DMS 273 (cell line): ENCODE data around the gene PLOD1.
"Not testable (repeated sequence)": the region's sequence is repeated elsewhere in the genome, so short reads cannot be mapped to it uniquely, and the experiment has no call there.

ENCODE experiments used
- DNase-seq: peaks from one replicate; lab custom pipeline; 2025; ENCODE audit not compliant: unreplicated experiment; lab: John Stamatoyannopoulos, UW

The PLOD1 gene

DNA sequence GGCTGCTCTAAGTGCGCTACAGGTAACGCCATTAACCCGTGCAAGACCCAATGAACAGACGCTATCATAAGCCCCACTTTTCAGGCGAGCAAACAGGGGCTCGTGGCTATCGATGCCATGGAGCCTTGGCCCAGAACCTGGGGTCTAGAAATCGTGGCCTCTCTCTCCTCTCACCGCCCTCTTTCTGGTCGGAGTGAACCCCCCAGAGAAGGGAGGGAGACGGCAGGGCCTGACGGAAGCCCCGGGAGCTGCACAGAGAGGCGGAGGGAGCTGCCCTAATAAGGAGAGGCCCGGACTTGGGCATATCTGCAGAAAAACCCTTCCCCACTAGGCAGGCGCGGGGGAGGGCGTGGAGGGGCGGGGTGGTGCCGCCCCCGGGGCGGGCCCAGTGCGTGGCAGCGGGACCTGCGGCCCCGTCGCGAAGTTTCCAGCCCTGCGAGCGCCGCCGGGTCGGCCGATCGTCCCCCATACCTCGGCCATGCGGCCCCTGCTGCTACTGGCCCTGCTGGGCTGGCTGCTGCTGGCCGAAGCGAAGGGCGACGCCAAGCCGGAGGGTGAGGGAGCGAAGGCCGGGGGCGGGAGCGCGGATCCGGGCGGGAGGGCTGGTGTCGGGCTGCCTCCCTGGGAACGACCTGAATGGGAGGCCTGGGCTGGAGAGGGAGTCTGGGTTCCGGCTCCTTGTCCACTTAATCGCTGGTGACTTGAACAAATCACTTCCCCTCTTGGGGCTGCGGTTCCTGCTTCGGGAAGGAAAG lies at the start of gene PLOD1:
TSS of gene PLOD1 (plus strand) at position 416 of the 755 bp plus-strand sequence. CDS start at position 479, 63 bp downstream.
- DNase-seq, result peak; percentile 92

DNA sequence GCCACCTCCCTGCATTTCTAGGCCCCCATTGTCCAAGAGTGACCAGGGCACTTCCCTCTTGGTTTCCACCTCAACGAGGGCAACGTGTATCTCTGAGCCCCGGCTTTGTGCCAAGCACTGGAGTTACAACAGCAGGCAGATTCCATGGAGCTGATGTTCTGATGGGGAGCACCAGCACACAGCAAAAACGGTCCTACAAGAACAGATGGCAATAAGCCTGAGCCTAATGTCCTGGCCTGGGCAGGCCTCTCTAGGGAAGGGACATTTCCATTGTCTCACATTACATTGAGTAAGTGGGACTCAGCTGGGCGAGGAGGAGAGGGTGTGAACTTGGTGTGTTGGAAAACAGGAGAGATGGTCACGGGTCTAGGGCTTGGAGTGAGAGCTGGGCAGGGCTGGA lies 48.6 kb upstream of the PLOD1 start:
- peak; percentile 67 for DNase-seq

DNA sequence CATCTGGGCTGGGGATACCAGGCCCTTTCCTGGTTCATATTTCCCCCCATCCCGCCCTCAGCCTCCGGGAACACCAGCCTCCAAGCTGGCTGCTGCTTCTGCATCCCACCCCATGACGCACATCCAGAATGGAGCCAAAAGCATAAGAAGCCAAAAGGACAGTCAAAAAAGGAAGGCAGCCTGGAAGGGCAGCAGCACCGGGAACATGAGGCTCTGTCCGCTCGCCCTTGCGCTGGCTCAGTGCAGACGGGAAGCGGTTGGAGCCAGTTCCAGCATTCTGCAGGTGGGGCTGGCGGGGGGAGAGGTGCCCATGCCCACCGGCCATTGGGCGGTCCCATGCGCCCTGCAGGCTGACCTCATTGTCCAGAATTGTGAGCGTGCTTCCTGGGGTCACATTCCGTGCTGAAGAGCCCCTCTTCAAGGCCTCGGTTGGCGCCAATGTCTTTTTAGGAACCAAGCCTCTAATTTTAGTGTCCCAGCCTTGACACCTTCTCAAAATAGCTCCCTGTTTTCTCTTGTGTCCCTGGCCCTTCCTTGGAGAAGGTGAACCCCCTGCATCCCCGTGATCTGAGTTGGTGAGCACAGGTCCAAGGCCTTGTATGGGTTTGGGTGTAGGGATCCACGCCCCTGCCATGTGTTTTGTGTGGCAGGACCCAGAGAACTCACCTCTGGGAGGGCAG lies 47.4 kb upstream of the PLOD1 start:
- no peak for DNase-seq

DNA sequence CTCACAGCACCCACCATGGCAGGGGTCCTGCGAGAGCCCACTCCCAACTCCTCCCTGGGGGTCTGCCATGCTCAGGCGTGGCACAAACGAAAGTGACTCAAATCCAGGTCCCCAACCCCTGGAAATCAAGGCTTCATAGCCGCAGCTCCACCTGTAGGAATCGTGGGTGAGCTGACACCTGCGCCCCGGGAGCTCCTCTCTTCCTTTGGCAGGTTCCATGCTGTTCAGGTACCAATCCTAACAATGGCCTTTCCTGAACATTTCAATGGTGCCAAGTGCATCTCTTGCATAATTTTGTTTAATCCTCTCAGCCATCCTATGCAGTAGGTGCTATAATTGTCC lies 46.9 kb upstream of the PLOD1 start:
- no peak for DNase-seq

DNA sequence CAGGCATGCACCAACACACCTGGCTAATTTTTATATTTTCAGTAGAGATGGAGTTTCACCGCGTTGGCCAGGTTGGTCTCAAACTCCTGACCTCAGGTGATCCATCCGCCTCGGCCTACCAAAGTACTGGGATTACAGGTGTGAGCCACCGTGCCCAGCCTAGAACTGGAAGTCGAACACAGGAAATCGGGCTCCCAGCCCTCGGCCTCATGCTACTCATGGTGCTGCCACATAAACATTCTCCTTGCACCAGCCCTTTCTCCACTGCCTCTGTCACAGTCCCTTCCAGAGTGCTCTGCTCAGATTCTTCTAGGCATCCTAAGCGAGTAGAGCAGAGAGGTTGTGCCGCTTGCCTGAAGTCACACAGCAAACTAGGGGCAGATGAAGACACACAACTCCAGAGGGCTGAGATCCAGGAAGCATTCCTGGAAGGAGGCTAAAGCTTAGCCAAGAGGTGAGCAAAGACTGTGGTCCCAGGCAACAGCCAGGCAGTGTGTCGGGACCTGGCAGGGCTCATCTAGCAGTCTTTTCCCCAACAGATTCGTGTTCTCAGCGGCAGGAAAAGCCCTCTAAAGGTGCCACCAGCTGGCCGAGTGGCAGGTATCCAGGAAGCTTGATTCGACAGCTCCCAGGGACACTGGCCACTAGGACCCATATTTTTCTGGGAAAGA lies 46.2 kb upstream of the PLOD1 start:
- no peak for DNase-seq

DNA sequence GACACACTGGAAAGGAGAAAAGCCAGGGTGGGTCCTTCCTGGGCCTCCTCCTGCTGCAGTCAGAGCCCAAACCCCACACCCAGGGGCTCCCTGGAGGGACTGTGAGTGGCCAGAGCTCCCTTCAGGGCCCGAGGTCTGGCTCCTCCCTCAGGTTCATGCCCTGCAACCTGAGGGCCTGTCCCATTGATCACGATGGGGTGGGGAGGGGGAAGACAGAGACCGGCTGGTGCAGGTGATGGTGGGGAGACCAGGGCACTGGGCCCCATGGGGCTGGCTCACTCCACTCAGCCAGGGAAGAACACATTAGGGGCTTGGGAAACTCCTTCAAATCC lies 45.7 kb upstream of the PLOD1 start:
- DNase-seq, result no peak

DNA sequence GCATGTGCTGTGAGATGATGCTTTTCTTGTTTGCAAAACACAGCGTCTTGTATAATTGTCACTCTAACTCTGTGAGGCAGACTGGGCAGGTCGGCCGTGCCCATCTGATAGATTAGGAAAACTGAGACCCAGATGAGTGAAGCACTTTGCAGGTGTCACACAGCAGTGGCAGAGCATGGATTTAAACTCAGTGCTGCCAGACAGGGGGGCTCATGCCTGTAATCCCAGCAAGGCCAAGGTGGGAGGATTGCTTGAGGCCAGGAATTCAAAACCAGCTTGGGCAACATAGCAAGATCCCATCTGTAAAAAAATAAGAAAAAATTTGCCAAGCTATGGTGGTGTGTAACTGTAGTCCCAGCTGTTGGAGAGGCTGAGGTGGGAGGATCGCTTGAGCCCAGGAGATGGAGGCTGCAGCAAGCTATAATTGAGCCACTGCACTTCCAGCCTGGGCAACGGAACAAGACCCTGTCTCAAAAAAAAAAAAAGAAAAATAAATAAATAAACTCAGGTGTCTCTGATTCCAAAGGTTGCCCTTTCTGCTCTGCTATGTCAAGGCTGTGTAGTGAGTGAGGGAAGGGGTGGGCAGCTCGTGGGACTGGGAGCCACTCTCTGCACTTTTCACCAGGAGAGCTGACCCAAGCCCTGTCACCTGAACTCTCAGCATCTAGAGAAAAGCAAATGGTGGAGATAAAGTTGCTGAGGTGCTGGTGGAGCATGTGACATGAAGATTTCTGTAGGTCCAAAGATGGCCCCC lies 42.9 kb upstream of the PLOD1 start:
- DNase-seq, result no peak

DNA sequence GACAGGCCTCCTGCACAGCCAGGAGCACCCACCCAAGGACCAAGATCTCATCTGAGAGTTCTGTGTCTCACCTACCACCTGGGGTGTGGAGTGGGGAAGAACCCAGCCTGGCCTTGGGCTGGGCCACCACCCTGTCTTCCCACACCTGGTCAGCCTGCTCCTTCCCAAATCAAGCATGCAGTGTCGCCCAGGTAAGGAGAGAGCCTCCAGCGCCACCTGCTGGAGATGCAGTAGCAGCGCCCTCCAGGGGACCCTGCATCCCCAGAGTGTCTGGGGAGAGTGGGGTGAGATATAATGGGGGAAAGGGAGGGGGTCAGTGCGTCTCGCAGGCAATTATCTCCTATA lies 40.6 kb upstream of the PLOD1 start:
- DNase-seq, result peak; percentile 80

DNA sequence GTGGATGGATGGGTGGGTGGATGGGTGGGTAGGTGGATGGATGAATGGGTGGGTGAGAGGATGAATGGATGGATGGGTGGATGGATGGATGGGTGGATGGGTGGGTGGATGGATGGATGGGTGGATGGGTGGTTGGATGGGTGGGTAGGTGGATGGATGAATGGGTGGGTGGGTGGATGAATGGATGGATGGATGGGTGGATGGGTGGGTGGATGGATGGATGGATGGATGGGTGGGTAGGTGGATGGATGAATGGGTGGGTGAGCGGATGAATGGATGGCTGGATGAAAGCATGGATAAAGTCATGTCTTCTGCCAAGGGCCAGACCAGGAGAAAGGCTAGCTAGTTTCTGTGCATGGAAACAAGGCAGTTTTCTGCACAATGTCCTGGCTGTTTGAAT lies 40.0 kb upstream of the PLOD1 start:
- DNase-seq, result not testable (repeated sequence)

DNA sequence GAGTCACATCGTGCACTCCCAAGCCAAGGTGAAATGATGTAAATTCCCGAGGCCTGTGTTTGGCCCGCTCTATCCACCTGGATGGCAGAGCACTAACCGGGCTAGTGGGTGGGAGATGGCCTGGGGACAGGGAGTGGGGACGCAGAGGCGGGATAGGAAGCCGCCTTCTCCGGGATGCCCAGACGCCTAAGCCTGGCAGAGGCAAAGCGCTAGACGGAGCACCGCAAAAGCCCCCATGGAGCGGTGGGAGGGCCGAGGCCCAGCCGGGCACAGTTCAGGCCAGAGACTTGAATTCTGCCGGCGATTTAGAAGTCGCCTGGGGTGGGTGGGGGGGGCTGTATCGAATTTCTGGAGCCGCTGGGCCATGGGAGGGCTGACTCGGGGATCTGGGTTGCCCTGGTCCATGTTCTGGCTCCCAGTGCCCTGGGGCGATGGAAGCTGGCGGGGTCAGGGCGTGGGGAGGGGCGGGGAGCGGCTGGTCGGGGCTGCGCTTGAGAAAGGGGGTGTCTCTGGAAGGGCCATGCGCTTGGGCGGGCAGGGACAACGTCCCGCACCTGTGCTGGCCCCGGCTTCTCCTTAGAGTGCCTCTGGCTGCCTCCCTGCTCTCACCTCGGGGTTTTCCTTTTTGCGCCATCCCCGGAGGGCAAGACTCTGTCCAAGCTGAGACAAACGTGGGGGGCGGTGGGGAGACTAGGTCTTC lies 36.3 kb upstream of the PLOD1 start:
- DNase-seq, result no peak

DNA sequence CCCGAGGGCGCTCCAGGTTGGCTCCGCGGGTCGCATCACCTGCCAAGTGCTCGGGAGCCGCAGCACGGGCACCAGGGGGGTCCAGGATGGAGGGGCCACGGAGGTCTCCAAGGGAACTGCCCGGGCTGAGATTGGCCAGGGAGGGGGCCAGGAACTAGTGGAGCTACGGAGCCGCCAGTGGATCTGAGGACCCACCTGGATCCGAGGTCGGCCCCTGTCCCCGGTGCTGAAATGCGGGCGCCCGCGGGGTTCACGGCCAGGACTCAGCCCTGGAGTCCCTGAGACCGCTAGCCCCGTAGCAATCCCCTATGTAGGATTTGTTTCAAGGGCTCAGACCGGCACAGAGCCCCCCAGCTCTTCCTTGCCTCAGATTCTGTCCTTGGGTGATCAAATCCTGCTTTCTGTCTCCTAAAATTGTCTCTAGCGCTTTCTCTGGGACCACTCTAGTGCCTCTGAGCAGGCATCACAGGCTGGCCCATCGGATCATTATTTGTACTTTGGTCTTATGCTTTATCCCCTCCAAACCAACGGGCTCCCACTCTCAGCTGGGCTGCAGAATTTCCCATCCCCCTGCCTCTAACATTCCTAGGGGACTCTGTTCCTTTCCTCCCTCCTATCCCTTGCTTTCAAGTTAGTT lies 35.6 kb upstream of the PLOD1 start:
- DNase-seq, result no peak

DNA sequence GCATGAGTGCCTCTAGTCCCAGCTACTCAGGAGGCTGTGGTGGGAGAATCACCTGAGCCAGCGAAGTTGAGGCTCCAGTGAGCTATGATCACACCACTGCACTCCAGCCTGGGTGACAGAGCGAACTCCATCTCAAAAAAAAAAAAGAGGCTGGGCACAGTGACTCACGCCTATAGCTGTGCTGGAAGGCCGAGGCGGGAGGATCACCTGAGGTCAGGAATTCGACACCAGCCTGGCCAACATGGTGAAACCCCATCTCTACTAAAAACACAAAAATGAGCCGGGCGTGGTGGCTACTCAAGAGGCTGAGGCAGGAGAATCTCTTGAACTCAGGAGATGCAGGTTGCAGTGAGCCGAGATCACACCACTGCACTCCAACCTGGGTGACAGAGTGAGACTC lies 33.1 kb upstream of the PLOD1 start:
- DNase-seq, result not testable (repeated sequence)

DNA sequence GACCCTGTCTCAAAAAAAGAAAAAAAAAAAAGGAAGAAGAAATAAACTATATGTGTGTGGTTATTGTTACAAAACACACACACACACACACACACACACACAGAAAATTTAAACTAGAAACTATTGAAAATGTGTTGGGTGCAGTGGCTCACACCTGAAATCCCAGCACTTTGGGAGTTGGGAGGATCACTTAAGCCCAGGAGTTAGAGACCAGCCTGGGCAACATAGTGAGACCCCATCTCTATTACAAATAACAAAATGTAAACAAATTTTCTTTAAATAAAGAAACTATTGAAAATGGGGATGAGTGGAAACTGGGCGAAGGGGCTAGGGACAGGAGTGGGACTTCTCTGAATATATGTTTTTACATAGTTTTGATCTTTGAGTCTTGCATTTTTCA lies 31.3 kb upstream of the PLOD1 start:
- no peak for DNase-seq

DNA sequence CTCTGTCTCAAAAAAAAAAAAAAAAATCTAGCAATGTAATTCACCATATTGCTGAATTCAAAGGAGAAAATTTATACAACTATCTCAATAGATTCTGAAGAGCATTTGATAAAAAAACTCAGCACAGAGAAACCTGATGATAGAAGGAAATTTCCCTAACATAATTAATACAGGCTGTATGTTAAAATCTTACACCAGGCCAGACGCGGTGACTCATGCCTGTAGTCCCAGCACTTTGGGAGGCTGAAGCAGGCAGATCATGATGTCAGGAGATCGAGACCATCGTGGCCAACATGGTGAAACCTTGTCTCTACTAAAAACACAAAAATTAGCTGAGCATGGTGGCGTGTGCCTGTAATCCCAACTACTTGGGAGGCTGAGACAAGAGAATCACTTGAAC lies 30.4 kb upstream of the PLOD1 start:
- DNase-seq, result not testable (repeated sequence)

DNA sequence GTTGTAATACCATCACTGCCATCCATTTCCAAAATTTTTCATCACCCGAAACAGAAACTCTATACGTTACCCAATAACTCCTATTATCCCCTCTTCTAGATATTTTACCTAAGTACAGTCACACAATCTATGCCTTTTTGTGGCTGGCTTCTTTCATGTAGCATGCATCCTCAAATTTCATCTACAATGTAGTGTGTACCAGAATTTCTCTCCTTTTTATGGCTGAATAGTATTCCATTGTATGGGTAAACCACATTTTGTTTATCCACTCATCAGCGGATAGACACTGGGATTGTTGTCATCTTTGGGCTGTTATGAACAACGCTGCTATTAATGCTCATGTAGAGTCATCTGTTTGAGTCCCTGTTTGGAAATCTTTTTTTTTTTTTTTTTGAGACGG lies 29.5 kb upstream of the PLOD1 start:
- DNase-seq, result no peak

DNA sequence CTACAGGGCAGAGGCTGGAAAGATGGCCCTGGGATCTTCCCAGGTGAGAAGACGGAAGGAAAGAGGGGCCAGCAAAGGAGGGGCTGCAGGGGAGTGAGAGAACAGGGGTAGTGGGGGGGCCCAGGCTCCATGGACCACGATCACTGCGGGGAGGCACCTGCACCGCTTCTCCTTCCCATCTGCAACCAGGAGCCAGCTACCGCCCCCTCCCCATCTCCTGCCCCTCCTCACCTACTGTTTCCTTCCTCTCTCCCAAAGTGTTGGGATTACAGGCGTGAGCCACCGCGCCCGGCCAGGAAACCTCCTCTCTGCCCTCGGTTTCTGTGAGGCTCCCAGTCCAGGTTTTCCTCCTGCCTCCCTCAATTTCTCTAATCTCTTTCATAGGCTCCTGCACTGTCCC lies 27.6 kb upstream of the PLOD1 start:
- no peak for DNase-seq

DNA sequence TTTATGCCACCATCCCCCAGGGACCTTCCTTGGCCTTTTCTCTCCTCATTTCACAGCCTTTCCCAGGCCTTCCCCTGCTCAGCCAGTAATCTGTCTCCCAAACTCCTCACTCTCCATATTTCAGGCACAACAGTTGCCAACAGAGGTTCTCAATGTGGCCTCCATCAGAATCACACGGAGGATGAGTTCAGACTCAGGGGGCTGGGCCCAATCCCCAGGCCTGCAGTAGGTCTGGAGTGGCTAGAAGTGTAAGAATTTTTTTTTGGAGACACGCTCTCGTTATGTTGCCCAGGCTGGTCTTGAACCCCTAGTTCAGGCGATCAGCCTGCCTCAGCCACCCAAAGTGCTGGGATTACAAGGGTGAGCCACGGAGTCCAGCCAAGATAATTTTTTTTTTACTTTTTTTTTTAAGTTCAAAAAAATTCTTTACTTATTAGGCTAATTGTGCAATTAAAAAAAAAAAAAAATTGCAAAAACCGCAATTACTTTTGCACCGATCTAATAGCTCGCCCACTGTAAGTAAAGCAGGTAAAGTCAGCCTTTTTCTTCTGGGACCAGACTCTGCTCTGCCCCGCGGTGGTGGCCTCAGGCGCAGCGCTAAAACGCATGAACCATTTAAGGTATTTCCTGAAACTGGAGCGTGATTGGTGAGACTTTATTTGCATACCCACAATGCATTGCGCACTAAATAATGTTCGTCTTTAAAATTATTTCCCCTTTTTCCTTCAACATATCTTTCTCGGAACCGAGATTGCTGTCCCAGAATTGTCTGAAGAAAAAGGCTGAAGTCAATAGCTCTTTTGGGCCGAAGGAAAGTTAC lies 27.0 kb upstream of the PLOD1 start:
- DNase-seq, result peak; percentile 97

DNA sequence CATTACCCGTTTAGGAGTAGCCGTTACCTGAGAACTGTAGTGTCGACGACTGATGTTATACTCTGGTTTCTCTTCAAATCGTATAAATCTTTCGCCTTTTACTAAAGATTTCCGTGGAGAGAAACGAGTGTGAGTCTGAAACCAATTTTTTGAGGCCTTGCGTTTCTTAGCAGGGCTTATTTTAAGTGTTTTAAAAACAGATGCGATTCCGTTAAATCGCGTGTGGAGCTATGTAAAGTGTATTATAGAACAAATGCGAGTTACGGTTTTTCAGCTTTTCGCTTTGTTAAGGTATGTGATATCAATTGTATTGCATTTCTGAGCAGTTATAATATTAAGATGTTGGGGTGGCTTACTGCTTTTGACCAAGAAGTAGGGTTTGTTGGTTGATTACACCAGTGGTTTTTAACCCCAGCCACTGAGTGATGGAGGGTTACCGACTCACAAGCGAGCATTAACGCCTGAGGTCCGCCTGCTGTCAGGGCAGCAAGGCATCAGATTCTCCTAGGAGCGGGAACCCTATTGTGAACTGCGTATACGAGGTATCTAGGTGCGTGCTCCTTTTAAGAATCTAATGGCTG lies 26.3 kb upstream of the PLOD1 start:
- DNase-seq, result peak; percentile 100

DNA sequence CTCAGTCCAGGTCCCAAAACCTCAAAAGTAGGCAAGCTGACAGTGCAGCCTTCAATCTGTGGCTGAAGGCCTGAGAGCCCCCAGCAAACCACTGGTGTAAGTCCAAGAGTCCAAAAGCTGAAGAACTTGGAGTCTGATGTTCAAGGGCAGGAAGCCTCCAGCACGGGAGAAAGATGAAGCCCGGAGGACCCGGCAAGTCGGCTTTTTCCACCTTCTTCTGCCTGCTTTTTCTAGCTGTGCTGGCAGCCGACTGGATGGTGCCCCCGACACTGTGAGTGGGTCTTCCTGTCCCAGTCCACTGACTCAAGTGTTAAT lies 23.6 kb upstream of the PLOD1 start:
- not testable (repeated sequence) for DNase-seq

DNA sequence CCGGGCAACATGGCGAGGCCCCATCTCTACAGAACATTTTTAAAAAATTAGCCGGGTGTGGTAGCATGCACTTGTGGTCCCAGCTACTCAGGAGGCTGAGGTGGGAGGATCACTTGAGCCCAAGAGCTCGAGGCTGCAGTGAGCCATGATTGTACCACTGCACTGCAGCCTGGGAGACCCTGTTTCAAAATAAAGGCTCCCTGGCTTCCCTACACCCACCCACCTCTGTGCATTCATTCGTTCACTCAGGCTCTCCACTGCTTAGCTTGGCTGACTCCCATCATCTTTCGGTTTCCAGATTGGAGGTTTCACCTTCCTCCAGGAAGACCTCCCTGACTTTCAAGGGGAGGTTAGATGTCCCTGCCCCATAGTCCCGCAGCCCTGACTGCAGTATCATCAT lies 22.5 kb upstream of the PLOD1 start:
- no peak for DNase-seq
